ENCODE measurements around the gene LDB2.

- TF ChIP-seq EZH2 (IDR thresholded peaks at IDR 0.05; ENCODE audit: low read length, unreplicated experiment) (no peak), CTCF (conservative IDR thresholded peaks at IDR 0.05; ENCODE audit: low read depth, low read length) (peak; percentile 47), EZH2phosphoT487 (IDR thresholded peaks at IDR 0.05; ENCODE audit: borderline replicate concordance, low read length) (no peak)
These were observed 255.5 kb downstream of the LDB2 start for GRCh38 chr4:16642897-16643296.

Data from PC-3 (cell line).